Measurements from ENCODE around the gene EFHC1.

- TF ChIP-seq CTCF (IDR thresholded peaks at IDR 0.05) (no peak), POLR2A (IDR thresholded peaks at IDR 0.05) (no peak)
These were observed 133.6 kb downstream of the EFHC1 start for GRCh38 chr6:52553719-52554118.
